Activated CD8-positive, alpha-beta memory T cell treated with anti-CD3 and anti-CD28 coated beads, Interleukin-2, amount 50 U/mL, for 4 hours (primary cell): ENCODE results near the gene SPG11.
A peak's percentile ranks its signal among the peaks of the same experiment; 100 is the strongest.
"Not testable (repeated sequence)": the region's sequence is repeated elsewhere in the genome, so short reads cannot be mapped to it uniquely, and the experiment has no call there.

Experiments used
- DNase-seq: peaks from one replicate; pipeline ENCODE4 v3.0.0-alpha.2; 2020

Gene SPG11

DNA sequence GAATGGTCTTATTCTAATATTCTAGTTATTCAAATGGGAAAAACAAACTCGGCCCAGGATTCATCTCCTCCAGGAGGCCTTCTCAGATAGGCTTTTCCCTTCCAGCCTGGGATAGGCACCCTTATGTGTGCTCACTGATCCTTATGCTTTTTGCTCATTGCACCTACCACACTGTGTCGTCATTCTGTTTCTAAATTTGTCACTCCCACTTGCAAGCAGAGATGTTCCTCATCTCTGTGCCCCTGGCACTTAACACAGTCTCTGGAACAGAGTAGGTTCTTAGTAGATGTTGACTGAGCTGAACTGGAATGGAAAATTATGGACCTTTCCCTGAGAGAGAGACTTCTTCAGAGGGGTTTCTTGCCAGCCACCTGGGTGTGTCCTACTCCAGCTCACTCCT is 18.7 kb upstream of the SPG11 start:
- DNase-seq, result no peak

DNA sequence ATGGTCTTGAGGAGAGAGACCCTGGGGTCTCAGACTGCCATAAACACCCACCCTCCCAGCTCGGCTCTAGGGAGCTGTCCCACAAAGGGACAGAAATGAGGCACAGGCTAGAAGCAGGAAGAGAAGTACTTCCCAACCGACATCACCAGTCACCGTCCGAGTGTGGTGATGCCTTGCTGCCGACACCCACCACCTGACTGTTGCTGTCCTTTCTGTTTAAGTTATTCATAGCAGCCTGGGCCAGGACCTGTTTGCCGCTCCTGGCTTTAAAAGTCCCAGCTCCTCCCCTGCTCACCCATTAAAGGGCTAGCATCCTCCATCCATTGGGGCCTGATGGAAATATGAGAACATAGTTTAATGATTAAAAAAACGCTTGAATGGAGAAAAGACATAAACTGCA is 13.2 kb upstream of the SPG11 start:
- DNase-seq, result no peak

DNA sequence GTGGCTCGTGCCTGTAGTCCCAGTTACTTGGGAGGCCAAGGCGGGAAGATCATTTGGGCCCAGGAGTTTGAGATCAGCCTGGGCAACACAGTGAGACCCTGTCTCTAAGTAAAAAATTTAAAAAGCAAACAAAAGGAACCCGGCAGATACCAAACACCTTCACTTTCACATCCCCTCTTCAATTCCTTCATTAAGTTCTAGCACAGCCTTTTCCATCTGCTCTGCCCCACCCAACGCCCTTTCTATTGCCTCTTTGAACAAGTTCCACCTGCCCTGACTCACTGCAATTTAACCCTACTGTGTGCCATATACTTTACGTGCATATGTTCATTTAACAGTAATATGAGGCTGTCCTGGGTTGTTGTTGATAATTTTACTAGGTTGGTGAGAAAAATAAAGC is 12.4 kb upstream of the SPG11 start:
- no peak for DNase-seq

DNA sequence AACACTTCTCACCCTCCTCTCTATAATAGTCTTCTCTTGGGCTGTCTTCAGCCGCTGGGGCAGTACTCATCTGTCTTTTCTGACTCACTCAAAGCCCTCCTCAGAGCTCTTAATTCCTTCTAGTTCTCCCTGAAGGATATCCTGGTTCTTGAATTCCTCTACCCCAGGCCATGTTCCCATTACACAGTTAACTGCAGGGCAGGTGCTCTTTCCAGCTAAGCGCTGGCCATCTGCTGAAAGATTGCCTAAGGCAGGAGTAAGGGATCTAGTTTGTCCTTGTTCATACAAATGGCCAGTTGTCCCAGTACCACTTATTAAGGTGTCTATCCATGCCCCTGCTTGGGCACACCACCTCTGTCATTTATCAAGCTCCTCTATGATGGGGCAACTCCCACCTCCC is 10.2 kb upstream of the SPG11 start:
- no peak for DNase-seq

DNA sequence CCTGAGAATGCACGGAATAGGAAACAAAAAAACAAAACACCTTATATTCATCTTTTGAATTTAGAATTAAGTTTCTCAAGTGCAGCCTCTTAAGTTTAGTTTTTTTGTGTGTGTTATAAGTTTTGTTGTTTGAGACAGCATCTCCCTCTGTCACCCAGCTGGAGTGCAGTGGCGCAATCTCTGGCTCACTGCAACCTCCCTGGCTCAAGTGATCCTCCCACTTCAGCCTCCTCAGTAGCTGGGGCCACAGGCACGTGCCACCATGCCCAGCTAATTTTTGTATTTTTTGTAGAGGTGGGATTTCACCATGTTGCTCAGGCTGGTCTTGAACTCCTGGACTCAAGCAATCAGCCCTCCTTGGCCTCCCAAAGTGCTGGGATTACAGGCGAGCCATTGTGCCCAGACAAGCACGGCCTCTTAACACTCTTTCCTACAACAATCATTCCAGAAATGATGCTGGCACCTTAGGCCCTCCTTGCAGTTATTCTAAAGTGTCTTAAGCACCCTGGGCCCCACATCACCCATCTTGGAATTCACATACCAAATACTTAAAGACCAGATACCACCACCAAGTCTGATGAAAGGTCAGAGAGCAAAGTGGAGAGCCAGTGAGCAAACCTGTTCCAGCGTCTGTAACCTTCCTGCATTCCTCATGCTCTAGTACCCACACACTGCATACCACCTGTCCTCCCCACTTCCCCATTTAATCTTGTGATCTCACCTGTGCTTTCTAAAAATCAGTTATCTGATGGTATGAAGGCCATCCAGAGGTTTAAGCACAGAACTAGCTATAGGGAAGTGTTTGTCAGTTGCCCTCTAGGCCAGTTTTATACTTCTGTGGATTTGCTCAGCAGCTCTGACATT is 6.9 kb upstream of the SPG11 start:
- no peak for DNase-seq

DNA sequence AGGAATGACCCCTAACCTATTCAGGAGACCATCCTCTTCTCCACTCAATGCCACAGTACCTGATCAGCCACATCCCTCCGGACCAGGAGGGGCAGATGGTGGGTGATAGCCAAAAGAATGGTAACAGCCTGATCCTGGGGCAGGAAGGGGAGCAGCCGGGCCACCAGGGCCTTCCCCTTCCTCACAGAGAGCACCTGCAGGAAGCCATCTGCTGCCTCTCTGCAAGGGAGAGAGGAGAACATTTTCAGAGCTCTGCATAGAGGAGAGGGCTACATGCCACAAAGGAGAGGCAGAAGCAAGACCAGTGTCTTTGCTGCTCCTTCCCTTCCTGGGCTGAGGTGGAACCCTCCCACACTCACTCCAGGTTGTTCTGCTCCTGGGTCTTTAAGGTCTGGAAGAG is 5.5 kb upstream of the SPG11 start:
- no peak for DNase-seq

DNA sequence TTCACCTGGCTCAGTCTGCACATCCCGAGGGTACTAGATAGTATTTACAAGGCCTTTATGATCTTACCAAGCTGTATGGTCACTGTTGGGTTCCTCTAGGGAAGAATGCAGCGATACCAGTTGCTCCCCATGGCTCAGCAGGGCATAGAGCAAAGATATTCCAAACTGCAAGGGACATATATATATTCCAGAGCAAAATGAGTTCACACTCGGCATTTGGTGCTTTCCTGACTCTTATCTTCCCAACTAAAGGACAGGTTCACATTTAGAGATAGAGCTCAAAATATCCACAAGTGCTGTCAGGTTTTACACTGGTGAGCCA is 3.5 kb upstream of the SPG11 start:
- DNase-seq, result no peak

DNA sequence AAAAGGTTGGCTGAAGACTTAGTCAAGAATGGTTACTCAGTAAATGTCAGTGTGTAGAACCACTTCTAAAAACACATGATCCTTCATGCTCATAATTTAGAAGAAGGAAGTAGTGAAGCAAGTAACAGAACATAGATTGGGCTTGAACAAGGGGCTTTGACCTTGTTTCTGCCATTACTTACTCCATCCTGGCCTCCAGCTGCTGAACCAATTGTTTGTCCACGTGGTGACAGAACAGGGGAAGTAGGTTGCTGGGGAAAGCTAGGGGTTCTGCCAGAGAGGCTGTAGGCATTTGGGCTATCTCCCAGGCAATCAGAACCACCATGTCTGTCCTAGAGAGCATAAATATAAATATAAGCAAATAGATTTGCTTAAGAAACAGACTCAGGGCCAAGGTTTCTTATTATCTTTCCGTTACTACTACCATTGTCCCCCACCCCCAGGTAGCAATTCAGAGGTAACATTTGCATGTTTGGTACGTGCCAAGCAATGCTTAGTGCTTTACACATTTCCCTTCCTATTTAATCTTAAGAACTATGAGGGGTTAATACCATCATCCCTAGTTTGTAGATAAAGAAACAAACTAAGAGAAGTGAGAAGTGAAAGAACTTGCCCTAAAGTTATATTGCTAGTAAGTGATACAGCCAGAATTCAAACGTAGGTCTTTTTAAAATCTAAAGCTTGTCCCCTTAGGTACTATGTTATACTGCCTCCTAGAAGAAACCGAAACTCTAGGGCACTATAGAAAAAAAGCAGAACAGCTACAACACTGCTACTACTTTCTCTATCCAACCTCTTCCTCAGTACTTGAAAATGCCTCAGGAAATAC is 3.0 kb upstream of the SPG11 start:
- DNase-seq, result no peak

DNA sequence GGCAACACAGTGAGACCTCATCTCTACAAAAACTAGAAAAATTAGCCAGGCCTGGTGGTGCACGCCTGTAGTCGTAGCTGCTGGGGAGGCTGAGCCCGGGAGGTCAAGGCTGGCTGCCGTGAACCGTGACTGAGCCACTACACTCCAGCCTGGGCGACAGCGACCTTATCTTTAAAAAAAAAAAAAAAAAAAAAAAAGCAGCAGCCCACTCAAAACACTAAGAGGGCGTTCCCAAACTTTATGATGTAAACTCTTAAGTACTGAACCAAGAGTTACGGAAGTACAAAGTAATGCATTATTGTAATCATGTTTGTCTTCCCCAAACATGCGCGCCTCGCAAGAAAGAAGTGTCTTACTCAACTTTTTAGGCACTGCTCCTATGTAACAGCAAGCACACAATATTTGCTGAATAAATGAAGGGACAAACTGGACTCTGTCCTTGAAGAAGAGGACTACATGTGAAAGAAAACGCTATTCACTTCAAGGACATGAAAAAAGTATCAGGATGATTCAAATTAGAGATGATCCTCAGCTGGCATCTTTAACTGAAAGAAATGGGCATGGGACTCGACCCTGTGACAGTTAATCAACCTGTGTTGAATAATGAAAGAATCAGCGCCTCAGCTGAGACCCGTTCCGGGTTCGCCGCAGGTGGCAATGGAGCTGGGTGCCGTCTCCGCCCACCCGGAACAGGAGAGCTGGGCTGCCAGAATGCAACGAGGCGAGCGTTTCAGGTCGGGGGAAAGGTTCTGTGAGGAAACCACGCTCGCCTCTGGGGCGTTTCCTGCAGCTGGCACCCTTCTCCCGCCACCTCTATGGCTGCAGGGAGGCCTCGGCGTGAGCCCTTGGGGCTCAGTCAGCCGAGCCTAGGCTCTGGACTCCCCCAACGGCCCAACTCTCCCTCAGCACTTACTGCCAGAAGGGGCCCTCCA is 718 bp downstream of the SPG11 start:
- peak; percentile 78 for DNase-seq

DNA sequence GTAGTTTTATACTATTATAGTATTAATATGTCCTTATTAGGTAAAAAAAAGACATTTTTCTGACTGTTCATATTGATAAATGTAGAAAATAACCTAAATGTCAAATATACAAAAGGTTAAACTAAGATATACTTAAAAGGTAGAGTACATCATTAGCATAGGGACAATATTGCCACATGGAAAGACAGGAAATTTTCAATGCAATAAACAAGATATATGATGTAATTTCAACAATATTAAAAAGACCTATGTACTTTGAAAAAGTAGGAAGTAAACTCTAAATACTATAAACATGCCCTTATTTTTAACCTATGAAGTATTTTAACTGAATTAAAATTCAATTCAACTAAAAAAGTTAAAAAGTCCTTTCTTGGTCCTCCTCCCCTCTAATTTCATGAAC is 1.9 kb downstream of the SPG11 start:
- DNase-seq, result no peak

DNA sequence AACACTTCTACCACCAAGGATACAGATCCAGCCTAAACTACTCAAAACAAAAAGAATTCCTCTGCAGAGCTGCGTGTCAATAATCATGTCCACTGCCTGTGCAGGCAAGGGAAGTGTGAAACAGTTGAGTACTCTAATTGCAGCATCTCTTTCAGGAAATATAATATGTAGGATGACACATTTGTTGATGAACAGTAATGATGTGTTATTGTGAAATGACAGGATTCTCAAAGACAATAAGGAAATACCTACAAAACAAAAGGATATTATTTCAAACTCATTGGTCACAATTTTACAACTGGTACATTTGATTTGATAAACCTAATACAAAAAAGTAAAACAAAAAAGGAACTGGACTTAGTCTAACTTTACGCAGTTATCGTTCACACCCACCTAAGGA is 4.4 kb downstream of the SPG11 start:
- no peak for DNase-seq

DNA sequence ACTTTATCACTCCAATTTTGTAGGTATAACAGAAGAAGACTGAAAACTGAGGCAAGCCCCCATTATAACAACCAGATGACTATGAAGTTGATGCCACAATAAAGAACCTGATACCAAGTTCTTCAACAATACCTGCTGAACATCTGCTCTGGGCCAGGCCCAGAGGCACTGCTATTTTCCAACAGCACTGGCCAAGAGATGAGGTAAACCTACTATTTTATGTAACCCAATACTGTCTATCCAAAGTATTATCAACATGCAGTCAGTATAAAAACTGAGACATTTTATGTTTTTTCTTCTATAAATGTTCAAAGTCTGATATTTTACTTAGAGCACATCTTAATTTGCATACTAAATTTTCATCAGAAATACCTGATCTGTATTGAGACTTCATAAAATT is 6.1 kb downstream of the SPG11 start:
- no peak for DNase-seq

DNA sequence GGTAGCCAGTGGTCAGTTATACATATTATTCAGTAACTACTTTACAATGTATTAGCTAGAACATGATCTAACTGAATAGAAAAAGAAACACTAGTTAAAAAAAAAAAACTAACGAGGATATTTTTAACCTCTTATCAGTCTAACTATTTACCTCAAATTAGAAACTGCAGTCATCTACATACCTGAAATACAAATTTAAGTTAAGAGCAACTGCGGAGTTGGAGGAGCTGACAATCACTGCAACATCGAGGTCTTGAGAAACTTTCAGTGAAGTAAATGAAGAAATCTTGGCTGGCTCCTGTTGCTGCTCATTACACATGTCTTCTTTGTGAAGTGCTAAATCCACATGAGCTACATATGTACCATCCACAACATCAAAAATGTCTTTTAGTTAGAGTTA is 6.5 kb downstream of the SPG11 start:
- DNase-seq, result no peak

DNA sequence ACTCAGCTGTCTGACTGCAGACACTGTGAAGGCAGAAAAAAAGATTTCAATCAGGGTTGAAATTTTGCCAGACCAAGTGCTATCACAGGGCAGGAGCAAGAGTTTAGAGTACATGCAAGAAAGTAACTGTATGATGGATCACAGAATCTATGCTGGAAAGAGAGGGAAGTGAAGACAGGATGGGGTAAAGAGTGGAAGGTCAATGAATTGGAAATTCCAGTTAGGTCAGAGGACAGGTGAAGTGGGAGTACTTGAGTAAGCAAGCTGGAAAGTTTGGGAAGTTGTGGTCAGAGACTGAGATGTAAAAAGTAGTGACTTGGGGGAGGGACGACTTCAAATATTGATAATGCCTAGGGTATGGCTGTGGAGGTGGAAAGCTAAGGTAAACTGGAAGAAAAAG is 7.2 kb downstream of the SPG11 start:
- DNase-seq, result no peak

DNA sequence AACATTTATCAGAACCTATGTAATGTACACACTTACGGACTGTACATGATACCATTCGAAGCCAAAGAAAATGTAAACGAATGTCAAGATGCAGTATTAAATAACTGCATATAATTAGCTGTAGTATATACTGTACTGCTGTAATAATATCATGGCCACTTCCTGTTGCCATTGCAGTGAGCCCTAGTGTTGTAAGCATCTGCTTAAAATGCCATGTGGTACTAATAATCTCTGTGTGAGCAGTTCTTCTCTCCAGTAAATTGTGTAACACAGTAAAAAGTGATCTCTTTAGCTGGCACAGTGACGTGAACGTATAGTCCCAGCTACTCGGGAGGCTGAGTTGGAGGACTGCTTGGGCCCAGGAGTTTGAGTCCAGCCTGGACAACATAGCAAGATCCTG is 8.6 kb downstream of the SPG11 start:
- no peak for DNase-seq

DNA sequence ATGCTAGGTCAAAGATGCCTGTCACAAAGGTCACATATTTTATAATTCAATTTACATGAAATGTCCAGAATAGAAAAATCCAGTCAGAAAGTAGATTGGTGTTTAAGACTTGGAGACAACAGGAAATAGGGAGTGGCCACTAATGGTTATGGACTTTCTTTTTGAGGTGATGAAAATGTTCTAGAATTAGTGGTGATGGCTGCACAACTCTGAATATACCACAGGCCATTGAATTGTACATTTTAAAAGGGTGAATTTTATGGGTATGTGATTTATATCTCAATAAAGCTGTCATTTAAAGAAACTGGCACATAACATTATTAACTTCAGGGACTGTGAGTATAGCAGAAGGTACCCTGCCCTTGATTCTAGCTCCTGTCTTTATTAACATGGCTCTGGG is 15.8 kb downstream of the SPG11 start:
- no peak for DNase-seq

DNA sequence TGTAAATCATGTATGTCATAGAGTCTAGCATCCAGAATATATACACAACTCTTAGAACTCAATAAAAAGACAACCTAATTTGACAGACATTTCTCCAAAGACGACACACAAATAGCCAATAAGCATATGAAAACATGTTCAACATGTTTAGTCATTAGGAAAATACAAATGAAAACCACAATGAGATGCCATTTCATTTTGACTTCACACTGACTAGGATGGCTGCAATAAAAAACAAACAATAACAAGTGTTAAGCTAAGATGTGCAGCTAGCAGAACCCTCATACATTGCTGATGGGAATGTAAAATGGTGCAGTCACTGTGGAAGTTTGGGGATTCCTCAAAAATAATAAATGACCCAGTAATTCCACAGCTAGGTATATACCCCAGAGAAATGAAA is 16.4 kb downstream of the SPG11 start:
- DNase-seq, result no peak

DNA sequence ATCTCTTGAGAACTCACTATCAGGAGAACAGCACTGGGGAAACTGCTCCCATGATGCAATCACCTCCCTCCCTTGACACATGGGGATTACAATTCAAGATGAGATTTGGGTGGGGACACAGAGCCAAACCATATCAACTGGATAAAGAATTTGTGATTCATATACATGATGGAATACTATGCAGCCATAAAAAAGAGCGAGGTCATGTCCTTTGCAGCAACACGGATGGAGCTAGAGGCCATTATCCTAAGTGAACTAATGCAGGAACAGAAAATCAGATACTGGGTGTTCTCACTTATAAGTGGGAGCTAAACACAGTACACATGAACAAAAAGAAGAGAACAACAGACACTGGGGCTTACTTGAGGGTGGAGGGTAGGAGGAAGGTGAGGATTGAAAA is 17.0 kb downstream of the SPG11 start:
- DNase-seq, result no peak

DNA sequence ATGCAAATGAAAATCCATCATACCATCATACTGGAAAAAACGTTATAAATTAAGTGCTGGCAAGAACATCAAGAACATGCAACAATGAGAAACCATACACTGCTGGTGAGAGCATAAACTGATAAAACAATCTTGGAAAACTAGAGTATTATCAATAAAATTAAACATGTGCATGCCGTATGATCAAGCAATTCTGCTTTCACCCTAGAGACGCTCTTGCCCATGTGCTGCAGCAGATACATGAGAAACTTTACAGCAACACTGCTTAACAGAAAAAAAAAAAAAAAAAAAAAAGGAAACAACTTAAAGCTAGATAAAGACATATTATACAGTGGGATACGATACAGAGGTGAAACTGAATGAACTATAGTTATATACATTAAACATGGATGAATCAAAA is 21.8 kb downstream of the SPG11 start:
- DNase-seq, result no peak

DNA sequence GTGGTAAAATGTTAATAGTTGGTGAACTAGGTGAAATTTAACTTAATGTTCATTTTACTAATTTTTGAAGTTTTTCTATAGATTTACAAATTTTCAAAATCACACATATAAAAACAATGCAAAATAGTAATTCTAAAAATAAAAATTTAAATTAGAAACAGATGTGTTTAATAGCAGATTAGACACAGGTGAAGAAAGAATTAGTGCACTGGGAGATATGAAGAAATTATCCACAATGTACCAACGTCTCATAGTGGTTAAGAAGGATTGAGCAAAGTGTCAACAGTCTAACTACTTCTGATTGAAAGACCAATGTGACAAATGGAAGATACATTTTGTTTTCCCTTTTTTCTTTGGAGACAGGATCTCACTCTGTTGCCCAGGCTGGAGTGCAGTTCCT is 26.5 kb downstream of the SPG11 start:
- no peak for DNase-seq

DNA sequence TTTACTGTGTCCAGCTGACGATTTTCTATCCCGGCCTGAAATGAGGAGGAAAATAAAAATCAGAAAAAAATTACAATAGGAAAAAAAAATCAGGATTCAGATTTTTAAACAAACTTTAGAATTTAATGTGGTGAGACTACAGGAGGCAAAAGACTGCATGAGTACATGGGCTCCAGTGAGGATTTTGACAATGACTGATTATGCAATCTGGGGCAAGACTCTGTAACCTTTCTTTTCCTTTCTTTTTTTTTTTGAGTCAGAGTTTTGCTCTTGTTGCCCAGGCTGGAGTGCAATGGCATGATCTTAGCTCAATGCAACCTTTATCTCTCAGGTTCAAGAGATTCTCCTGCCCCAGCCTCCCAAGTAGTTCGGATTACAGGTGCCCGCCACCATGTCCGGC is 29.9 kb downstream of the SPG11 start:
- no peak for DNase-seq

DNA sequence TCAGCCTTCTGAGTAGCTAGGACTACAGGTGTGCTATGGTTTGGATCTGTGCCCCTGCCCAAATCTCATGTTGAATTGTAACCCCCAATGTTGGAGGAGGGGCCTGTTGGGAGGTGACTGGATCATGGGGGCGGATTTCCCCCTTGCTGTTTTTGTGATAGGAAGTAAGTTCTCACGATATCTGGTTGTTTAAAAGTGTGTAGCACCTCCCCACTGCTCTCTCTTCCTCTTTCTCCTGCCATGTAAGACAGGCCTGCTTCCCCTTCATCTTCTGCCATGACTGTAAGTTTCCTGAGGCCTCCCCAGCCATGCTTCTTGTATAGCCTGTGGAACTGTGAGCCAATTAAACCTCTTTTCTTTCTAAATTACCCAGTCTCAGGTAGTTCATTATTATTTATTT is 38.2 kb downstream of the SPG11 start:
- DNase-seq, result not testable (repeated sequence)

DNA sequence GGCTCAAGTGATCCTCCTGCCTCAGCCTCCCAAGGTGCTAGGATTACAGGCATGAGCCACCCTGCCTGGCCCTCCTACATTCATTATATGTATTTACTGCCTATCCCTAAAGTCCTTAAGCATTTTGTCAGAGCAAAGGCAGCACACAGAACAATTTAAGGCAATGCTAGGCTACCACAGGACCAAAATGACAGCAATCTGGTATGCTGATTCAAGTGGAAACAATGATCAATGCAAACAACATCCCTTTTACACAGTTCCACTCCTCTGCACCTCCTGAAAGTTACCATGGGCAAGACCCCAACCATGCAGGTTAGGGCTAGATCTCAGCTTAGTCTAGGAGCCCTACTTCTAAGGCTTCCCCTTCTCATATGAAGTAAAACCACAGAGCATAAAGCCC is 40.3 kb downstream of the SPG11 start:
- no peak for DNase-seq

DNA sequence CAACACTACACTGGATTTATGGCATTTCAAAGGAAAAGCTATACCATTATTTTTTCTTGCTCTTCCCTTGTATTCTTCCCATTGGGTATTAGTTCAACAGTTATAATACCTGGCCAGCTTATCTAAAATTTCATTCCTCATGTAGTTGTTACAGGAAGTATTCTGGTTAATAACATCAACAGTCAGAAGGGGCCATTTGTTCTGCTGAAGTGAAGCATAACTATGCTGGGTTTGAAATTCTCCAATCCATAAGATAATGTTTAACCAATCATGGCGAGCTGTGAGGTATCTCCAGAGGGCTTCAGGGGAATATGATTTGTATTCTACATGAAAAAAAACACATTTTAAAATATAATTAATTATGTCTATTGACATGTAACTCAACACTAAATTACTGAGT is 43.4 kb downstream of the SPG11 start:
- no peak for DNase-seq
